Esophagus muscularis mucosa (tissue), 4 donors: ENCODE measurements around the gene HS6ST2. TPM values are rescaled to one million over a fixed set of nuclear protein-coding genes. Genes with fewer than 3 reads are reported as not detected.

Source experiments
- DNase-seq: peaks from one replicate; pipeline ENCODE4 v3.0.0-alpha.2; 2017; ENCODE audit errors: extremely low spot score
- H3K27ac ChIP-seq, 4 donors: fragments of 200-600 bp; sonication (generic); replicated peaks in 1 of 4; 1 replicate in 3 of 4; 2 replicates in 1 of 4; pipeline ENCODE4 v1.5.1; 2016 to 2019; ENCODE audit warnings: mild to moderate bottlenecking in 1 of 4
- H3K27me3 ChIP-seq, 4 donors: fragments of 200-600 bp; sonication (generic); one replicate each; pipeline versions ENCODE4 v1.5.1 to v1.6.0; 2016 to 2019
- H3K36me3 ChIP-seq, 4 donors: fragments of 200-600 bp; sonication (generic); one replicate each; pipeline ENCODE4 v1.5.1; 2016 to 2019
- H3K4me1 ChIP-seq, 4 donors: fragments of 200-600 bp; sonication (generic); one replicate each; pipeline ENCODE4 v1.5.1; 2016 to 2019
- H3K4me3 ChIP-seq, 4 donors: fragments of 200-600 bp; sonication (generic); 1 replicate in 2 of 4; 2 replicates in 2 of 4; pipeline ENCODE4 v1.5.1; 2016 to 2019; ENCODE audit warnings: mild to moderate bottlenecking in 4 of 4, moderate library complexity in 1 of 4
- H3K9me3 ChIP-seq, 4 donors: fragments of 200-600 bp; sonication (generic); 1 replicate in 3 of 4; 2 replicates in 1 of 4; pipeline ENCODE4 v1.5.1; 2016 to 2019
- EP300 ChIP-seq: sonication (generic); formaldehyde crosslinking; IDR thresholded peaks from one replicate; pipeline ENCODE4 v1.6.1; 2017; ENCODE audit warnings: antibody characterized with exemption
- POLR2A ChIP-seq: fragments of 450-650 bp; IDR thresholded peaks from one replicate; pipeline ENCODE4 v1.6.1; 2017; ENCODE audit warnings: antibody characterized with exemption, moderate library complexity, mild to moderate bottlenecking, low read depth
- POLR2AphosphoS5 ChIP-seq, 2 donors: sonication (generic); formaldehyde crosslinking; IDR thresholded peaks; one replicate each; pipeline ENCODE4 v1.6.1; 2017; ENCODE audit warnings: antibody characterized with exemption in 2 of 2
- WGBS: methylation state at CpG from one replicate; pipeline ENCODE4 v1.1.5; 2018; 5-methylcytosine and 5-hydroxymethylcytosine counted together
- intact Hi-C: fragments of 100-400 bp; cut with DNase I; formaldehyde crosslinking; loops from one replicate; pipeline ENCODE4 v1.15.1; 2023
- total RNA-seq, 4 donors: library from RNA; depleted of rRNA; stranded (reverse); fragments of >200 nt; gene quantifications; one replicate each; pipeline versions ENCODE4 v1.1.0 to v1.2.1, GENCODE V29; 2016
- TF ChIP-seq, protein P1 (sequence below), 3 experiments: fragments of 200-600 bp in 2 of 3; fragments of 450-650 bp in 1 of 3; sonication (generic) in 2 of 3; IDR thresholded peaks; one replicate each; pipeline ENCODE4 v1.5.1; 2017 to 2019; ENCODE audit warnings: antibody characterized with exemption in 3 of 3, mild to moderate bottlenecking in 2 of 3, moderate library complexity in 1 of 3

HS6ST2 gene
- under 1 TPM in 2 of 4 donors, not detected in 2; 0.29 to 0.99 TPM for total RNA-seq

DNA sequence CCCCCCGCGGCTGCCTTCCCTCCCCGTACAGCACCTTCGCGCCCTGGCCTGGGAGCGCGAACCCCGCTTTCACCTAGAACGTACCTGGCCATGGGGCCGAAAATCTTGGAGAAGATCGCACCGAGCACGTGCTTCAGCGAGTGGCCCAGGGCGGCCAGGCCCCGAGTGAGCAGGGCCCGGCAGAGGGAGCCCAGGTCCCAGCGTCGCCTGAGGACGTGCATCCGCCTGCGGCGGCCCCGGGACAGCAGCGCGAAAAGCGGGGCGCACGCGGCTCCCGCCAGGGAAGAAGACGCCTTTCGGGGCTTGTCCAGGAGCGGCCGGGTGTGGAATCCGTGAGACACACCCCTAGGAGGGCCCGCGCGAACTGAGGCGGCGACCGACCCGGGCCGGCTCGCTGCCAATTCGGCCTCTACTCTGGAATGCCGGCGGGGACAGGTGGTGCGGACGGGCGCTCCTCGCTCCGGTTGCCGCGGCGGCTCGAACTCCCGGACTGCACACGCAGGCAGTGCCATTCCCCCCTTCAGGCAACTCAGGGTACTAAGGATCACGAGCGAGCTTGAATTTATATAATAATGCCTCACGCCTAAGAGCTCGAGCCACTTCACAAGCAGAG lies at the start of gene HS6ST2:
TSS of gene HS6ST2 (minus strand) at position 539 of the 613 bp plus-strand sequence.
- intact Hi-C loops, result no loop called here
- WGBS, result 28% methylated on average over 55 of the region's 63 CpGs
- no peaks in the 10 kb centered on the region for H3K9me3 ChIP-seq
- DNase-seq, result no peak
- H3K27ac ChIP-seq, result no peak within 1 kb of the TSS
- H3K36me3 ChIP-seq, result no peaks in the 10 kb centered on the region
- H3K27me3 ChIP-seq, result peaks cover 0 to 41% (median 11%) of the 10 kb centered on the region in 4 donors
- H3K4me1 ChIP-seq, result peaks cover 10 to 33% (median 26%) of the 10 kb centered on the region in 4 donors
- peak within 1 kb of the TSS; percentile 52 to 61 (median 54) for H3K4me3 ChIP-seq
- TF ChIP-seq, protein P1, sequence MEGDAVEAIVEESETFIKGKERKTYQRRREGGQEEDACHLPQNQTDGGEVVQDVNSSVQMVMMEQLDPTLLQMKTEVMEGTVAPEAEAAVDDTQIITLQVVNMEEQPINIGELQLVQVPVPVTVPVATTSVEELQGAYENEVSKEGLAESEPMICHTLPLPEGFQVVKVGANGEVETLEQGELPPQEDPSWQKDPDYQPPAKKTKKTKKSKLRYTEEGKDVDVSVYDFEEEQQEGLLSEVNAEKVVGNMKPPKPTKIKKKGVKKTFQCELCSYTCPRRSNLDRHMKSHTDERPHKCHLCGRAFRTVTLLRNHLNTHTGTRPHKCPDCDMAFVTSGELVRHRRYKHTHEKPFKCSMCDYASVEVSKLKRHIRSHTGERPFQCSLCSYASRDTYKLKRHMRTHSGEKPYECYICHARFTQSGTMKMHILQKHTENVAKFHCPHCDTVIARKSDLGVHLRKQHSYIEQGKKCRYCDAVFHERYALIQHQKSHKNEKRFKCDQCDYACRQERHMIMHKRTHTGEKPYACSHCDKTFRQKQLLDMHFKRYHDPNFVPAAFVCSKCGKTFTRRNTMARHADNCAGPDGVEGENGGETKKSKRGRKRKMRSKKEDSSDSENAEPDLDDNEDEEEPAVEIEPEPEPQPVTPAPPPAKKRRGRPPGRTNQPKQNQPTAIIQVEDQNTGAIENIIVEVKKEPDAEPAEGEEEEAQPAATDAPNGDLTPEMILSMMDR (IDR thresholded peaks at IDR 0.05), result no peak
- TF ChIP-seq POLR2AphosphoS5 (IDR thresholded peaks at IDR 0.05), result no peak
- TF ChIP-seq POLR2A, result no peak
- TF ChIP-seq EP300, result no peak

DNA sequence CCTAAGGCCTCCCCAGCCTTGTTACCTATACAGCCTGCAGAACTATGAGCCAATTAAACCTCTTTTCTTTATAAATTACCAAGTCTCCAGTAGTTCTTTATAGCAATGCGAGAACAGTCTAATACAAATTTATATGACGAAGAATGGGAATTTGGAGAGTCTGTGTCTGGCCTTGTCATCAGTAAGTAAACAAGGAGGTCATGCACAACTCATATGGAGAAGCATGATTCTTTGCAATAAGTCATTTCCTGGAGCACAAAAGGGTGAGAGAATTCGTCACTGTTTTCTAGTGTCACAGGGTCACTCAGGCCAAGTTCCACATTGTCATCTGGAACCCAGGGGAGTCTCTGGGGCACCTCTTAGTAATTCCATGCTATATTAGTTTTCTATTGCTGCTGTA lies 49.0 kb upstream of the HS6ST2 start:
- TF ChIP-seq EP300 (no peak), POLR2A (no peak), POLR2AphosphoS5 (IDR thresholded peaks at IDR 0.05) (no peak)
- TF ChIP-seq, protein P1 (IDR thresholded peaks at IDR 0.05), result no peak
- Histone ChIP-seq H3K27me3 (no peaks in the 10 kb centered on the region), H3K9me3 (peaks cover 0 to 8% (median 0%) of the 10 kb centered on the region in 4 donors), H3K36me3 (no peaks in the 10 kb centered on the region), H3K4me1 (no peaks in the 10 kb centered on the region), H3K27ac (no peak overlapping the region), H3K4me3 (no peak overlapping the region)
- 88% methylated on average over 3 of the region's 3 CpGs for WGBS
- intact Hi-C loops, result no loop called here
- DNase-seq, result no peak

DNA sequence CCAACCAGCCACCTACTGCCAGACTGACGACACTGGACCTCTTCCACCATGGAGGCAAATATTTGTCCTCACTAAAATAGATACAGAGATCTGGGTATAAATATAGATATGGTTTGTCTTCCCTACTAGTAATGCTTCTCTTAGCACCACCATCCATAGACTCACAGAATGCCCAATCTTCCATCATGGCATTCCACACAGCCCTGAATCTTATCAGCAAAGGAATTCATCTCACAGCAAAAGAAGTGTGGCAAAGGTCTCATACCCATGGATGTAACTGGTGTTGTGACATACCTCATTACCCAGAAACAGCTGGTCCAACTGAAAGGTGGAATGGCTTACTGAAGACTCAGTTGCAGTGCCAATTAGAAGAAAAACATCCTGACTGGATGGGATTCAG lies 47.2 kb upstream of the HS6ST2 start:
- Histone ChIP-seq H3K27ac (no peak overlapping the region), H3K4me1 (no peaks in the 10 kb centered on the region), H3K9me3 (no peaks in the 10 kb centered on the region), H3K36me3 (no peaks in the 10 kb centered on the region), H3K27me3 (no peaks in the 10 kb centered on the region), H3K4me3 (no peak overlapping the region)
- intact Hi-C loops, result no loop called here
- WGBS, result 100% methylated on average over 1 of the region's 1 CpG
- no peak for DNase-seq
- TF ChIP-seq, protein P1 (IDR thresholded peaks at IDR 0.05), result no peak
- TF ChIP-seq EP300, result no peak
- no peak for TF ChIP-seq POLR2AphosphoS5 (IDR thresholded peaks at IDR 0.05)
- no peak for TF ChIP-seq POLR2A

DNA sequence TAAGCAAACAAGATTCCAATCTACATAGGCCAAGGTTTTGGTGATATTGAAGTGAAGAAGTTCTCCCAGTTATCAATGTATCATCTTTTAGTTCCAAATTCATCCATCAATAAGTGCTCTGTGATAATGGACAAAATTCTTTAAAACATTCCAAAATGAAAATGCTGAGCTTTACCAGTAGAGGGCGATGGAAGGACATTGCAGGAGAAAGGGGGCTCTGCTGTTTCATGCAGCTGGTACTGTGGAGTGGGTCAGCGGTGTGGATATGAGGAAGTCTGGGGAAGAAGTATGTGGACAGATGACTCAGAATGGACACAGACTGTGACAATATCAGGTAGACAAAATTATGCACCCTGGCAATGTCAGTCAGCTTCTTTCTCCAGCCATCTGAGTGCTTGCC lies 46.6 kb upstream of the HS6ST2 start:
- no peaks in the 10 kb centered on the region for H3K27me3 ChIP-seq
- H3K27ac ChIP-seq, result no peak overlapping the region
- intact Hi-C loops, result no loop called here
- H3K4me3 ChIP-seq, result no peak overlapping the region
- no peaks in the 10 kb centered on the region for H3K4me1 ChIP-seq
- DNase-seq, result no peak
- H3K9me3 ChIP-seq, result no peaks in the 10 kb centered on the region
- no peaks in the 10 kb centered on the region for H3K36me3 ChIP-seq
- TF ChIP-seq, protein P1 (IDR thresholded peaks at IDR 0.05), result peak; percentile 45 to 55 (median 49)
- TF ChIP-seq POLR2A, result no peak
- WGBS, result 9% methylated on average over 2 of the region's 2 CpGs

DNA sequence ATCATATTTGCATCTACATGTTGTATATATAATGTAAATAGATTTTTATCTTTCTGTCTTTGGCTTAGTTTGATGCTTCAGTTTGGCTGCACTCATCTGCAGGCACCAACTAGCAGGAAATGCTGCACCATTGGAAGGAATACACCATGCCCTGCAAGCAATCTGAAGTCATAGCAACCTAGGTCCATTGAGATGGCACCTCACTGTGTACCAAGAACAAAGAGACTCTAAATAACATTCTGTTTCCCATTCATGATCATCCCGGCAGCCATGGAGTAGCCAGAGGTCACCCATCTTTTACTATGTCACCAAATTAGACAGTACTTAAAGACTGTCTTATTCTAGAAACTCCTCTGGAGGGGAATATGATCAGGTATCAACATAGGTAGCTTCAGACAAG lies 40.8 kb upstream of the HS6ST2 start:
- TF ChIP-seq, protein P1 (IDR thresholded peaks at IDR 0.05), result no peak
- TF ChIP-seq POLR2AphosphoS5 (IDR thresholded peaks at IDR 0.05) (no peak), EP300 (no peak), POLR2A (no peak)
- Histone ChIP-seq H3K9me3 (no peaks in the 10 kb centered on the region), H3K4me1 (no peaks in the 10 kb centered on the region), H3K36me3 (no peaks in the 10 kb centered on the region), H3K27me3 (no peaks in the 10 kb centered on the region), H3K27ac (no peak overlapping the region), H3K4me3 (no peak overlapping the region)
- WGBS, result 75% methylated on average over 1 of the region's 1 CpG
- DNase-seq, result no peak
- intact Hi-C loops, result no loop called here
